Suppressor macrophage treated with lipopolysaccharide for 1 hour (primary cell): Measurements from ENCODE around the gene DUSP16.

Experiments
- DNase-seq, 3 donors: peaks; one replicate each; pipeline ENCODE4 v3.0.0-alpha.2; 2020 to 2022

Gene DUSP16

GRCh38 chr12:12433203-12433731 is 129.4 kb downstream of the DUSP16 start:
- no peak for DNase-seq

DNA sequence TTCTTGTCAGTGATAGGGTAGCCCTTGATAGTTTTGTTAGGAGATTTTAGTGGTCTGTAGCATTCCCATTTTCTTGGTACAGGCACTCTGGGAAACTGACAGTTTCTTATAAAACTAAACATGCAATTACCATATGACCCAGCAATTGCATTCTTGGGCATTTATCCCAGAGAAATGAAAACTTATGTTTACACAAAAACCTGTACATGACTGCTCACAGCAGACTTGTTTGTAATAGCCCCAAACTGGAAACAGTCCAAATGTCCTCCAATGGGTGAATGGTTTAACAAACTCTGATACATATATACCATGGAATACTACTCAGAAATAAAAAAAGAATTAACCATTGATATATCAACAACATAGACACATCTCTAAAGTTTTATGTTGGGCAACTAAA is 130.3 kb downstream of the DUSP16 start:
- no peak for DNase-seq

DNA sequence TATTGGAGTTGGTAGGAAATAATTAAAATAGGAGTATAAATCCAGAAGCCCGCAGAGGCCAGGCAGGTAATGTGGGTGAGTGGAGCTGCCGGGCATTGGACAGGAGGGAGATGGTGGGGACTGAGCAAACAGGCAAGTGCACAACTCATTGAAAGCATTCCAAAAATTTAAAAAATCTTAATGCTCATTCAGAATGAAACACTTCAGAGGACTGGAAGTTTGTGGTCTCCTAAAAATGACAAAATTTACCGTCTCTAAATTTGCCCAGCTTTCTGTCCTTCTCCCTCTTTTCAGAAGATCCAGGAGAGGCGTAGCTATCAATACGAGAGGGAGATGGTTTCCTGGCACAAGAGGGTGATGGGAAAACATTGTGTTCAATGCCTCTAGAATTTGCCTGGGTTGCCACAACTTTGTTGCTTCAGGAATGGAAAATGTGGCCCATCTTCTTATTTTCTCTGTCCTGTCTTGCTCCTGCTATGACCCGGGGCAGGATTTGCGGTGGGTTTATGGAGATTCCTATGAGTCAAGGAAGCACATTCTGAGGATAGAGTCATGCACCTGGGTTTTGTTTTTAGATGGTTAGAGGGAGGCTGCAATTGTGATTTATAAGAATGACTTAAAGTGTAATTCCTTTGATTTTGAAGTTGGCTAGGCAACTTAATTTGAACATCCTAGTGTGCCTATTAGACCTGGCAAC is 133.6 kb downstream of the DUSP16 start:
- no peak for DNase-seq

DNA sequence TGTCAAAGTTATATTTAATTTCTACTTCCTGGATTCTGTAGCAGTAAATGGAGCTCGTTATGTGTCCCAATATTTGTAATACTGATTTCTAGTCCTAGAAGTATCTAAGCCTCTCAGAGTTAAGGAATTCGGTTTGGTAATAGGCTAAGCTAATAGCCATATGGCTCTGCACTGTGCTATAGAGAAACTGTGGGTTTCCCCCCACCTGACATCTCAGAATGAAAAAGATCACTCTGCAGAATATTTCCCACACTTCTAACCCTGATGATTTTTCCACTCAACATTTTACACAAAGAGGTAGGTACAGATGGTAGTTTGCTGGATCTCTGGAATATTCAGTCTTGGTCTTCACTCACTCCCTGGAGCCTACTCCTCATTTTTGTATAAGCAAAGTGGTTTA is 134.6 kb downstream of the DUSP16 start:
- no peak for DNase-seq

- no peak for DNase-seq
These were observed 135.1 kb downstream of the DUSP16 start for GRCh38 chr12:12427568-12427967.

DNA sequence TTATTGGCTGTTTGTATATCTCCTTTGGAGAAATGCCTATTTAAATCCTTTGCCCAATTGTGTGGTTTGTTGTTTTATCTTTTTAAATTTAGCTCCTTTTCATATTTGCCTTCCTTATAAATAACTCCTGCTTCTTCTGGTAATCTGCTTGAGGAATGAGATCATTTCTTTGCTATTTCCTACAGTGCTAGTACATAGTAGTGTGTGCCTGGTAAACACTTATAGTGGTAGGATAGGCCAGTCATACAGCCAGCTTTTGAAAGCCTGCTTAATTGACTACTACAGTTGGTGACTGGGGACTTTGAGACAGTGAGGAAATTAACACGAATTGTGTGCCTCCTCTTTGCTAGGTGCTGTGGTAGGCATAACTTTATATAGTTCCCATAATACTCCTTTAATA is 137.0 kb downstream of the DUSP16 start:
- DNase-seq, result no peak

GRCh38 chr12:12425001-12425400 is 137.7 kb downstream of the DUSP16 start:
- DNase-seq, result no peak
